Trophoblast cell (in vitro differentiated cells and primary cell): ENCODE measurements around the gene HOXA2.
A peak's percentile ranks its signal among the peaks of the same experiment; 100 is the strongest.

Source experiments
- DNase-seq, 2 donors: peaks; one replicate each; pipeline ENCODE4 v3.0.0-alpha.2; 2016
- H2AFZ ChIP-seq: 2 replicates; pipeline ENCODE4 v1.6.1; 2013; ENCODE audit warnings: low read length, moderate library complexity, mild to moderate bottlenecking; ENCODE audit not compliant: insufficient read depth, poor library complexity
- H2AK5ac ChIP-seq: 2 replicates; pipeline ENCODE4 v1.6.1; 2013; ENCODE audit warnings: mild to moderate bottlenecking, low read length
- H2BK120ac ChIP-seq: 2 replicates; pipeline ENCODE4 v1.6.1; 2013; ENCODE audit warnings: low read length, mild to moderate bottlenecking, moderate library complexity; ENCODE audit not compliant: insufficient read depth, poor library complexity
- H2BK12ac ChIP-seq: 2 replicates; pipeline ENCODE4 v1.6.1; 2013; ENCODE audit warnings: mild to moderate bottlenecking, low read length, moderate library complexity
- H2BK5ac ChIP-seq: 2 replicates; pipeline ENCODE4 v1.6.1; 2013; ENCODE audit warnings: low read length, low read depth, moderate library complexity, mild to moderate bottlenecking; ENCODE audit not compliant: poor library complexity
- H3K14ac ChIP-seq: 2 replicates; pipeline ENCODE4 v1.6.1; 2013; ENCODE audit warnings: mild to moderate bottlenecking, low read length
- H3K18ac ChIP-seq: 2 replicates; pipeline ENCODE4 v1.6.1; 2013; ENCODE audit warnings: mild to moderate bottlenecking, low read length
- H3K23ac ChIP-seq: 2 replicates; pipeline ENCODE4 v1.6.1; 2013; ENCODE audit warnings: low read length
- H3K27ac ChIP-seq: 2 replicates; pipeline ENCODE4 v1.5.1; 2013; ENCODE audit warnings: low read depth, mild to moderate bottlenecking, inconsistent platforms, low read length, moderate library complexity
- H3K27me3 ChIP-seq: 2 replicates; pipeline ENCODE4 v1.6.1; 2013; ENCODE audit warnings: inconsistent platforms, mild to moderate bottlenecking, low read length, moderate library complexity; ENCODE audit not compliant: insufficient read depth
- H3K36me3 ChIP-seq, 2 experiments: 1 replicate in 1 of 2; 2 replicates in 1 of 2; pipeline ENCODE4 v1.6.1; 2013; ENCODE audit warnings: low read length in 2 of 2, mild to moderate bottlenecking in 2 of 2, moderate library complexity in 1 of 2; ENCODE audit not compliant: insufficient read depth in 2 of 2, control insufficient read depth in 1 of 2
- H3K4ac ChIP-seq: 2 replicates; pipeline ENCODE4 v1.6.1; 2013; ENCODE audit warnings: low read depth, mild to moderate bottlenecking, low read length, moderate library complexity
- H3K4me1 ChIP-seq, 2 experiments: 1 replicate in 1 of 2; 2 replicates in 1 of 2; pipeline ENCODE4 v1.6.1; 2013; ENCODE audit warnings: low read length in 2 of 2, mild to moderate bottlenecking in 2 of 2, moderate library complexity in 1 of 2; ENCODE audit not compliant: insufficient read depth in 2 of 2, control insufficient read depth in 1 of 2
- H3K4me2 ChIP-seq: 2 replicates; pipeline ENCODE4 v1.6.1; 2013; ENCODE audit warnings: inconsistent platforms, mild to moderate bottlenecking, low read length, moderate library complexity
- H3K4me3 ChIP-seq: 2 replicates; pipeline ENCODE4 v1.5.1; 2013; ENCODE audit warnings: mild to moderate bottlenecking, low read depth, low read length, inconsistent platforms
- H3K79me1 ChIP-seq: one replicate; pipeline ENCODE4 v1.6.1; 2013; ENCODE audit warnings: low read length
- H3K79me2 ChIP-seq: 2 replicates; pipeline ENCODE4 v1.6.1; 2013; ENCODE audit warnings: low read length, mild to moderate bottlenecking; ENCODE audit not compliant: control insufficient read depth, insufficient read depth, poor library complexity
- H3K9ac ChIP-seq: 2 replicates; pipeline ENCODE4 v1.6.1; 2013; ENCODE audit warnings: mild to moderate bottlenecking, low read length
- H3K9me3 ChIP-seq: 2 replicates; pipeline ENCODE4 v1.6.1; 2013; ENCODE audit warnings: low read depth, mild to moderate bottlenecking, control low read depth, inconsistent platforms, low read length; ENCODE audit not compliant: insufficient read depth
- H4K12ac ChIP-seq: 2 replicates; pipeline ENCODE4 v1.6.1; 2013; ENCODE audit warnings: low read depth, mild to moderate bottlenecking, low read length, moderate library complexity
- H4K8ac ChIP-seq: 2 replicates; pipeline ENCODE4 v1.6.1; 2013; ENCODE audit warnings: low read depth, mild to moderate bottlenecking, low read length, moderate library complexity
- H4K91ac ChIP-seq: one replicate; pipeline ENCODE4 v1.6.1; 2013; ENCODE audit warnings: low read depth, mild to moderate bottlenecking, low read length, moderate library complexity
- WGBS: extraction: QIAGEN DNeasy Blood & Tissue Kit; methylation state at CpG from one replicate; pipeline ENCODE4 v1.1.7; 2013; ENCODE audit warnings: missing lambda C conversion rate; ENCODE audit not compliant: insufficient read length, insufficient coverage; ENCODE audit errors: extremely low coverage; 5-methylcytosine and 5-hydroxymethylcytosine counted together

The HOXA2 gene

GRCh38 chr7:27132214-27132613, 29.7 kb upstream of the HOXA2 start:
- no peak overlapping the region for H3K4me3 ChIP-seq
- no peak overlapping the region for H2BK12ac ChIP-seq
- no peak overlapping the region for H4K91ac ChIP-seq
- peaks cover 14% of the 10 kb centered on the region for H3K9me3 ChIP-seq
- no peak overlapping the region for H2AFZ ChIP-seq
- H3K23ac ChIP-seq, result no peak overlapping the region
- H3K4ac ChIP-seq, result no peak overlapping the region
- no peak overlapping the region for H3K9ac ChIP-seq
- no peak overlapping the region for H3K27ac ChIP-seq
- H3K79me2 ChIP-seq, result no peaks in the 10 kb centered on the region
- H3K4me2 ChIP-seq, result no peak overlapping the region
- H3K4me1 ChIP-seq, result peaks cover 8 to 10% of the 10 kb centered on the region in 2 experiments
- H3K14ac ChIP-seq, result no peak overlapping the region
- peaks cover 71% of the 10 kb centered on the region for H3K27me3 ChIP-seq
- no peaks in the 10 kb centered on the region for H3K36me3 ChIP-seq
- no peak overlapping the region for H4K8ac ChIP-seq
- no peak overlapping the region for H4K12ac ChIP-seq
- H2BK5ac ChIP-seq, result no peak overlapping the region
- no peaks in the 10 kb centered on the region for H3K79me1 ChIP-seq
- no peak overlapping the region for H3K18ac ChIP-seq
- no peak for DNase-seq
- H2AK5ac ChIP-seq, result no peak overlapping the region
- WGBS, result no CpG with 5 or more reads among the region's 2 CpGs
- no peak overlapping the region for H2BK120ac ChIP-seq

GRCh38 chr7:27131390-27131819, 28.9 kb upstream of the HOXA2 start:
- Histone ChIP-seq H2BK5ac (no peak overlapping the region), H3K9ac (no peak overlapping the region), H3K14ac (no peak overlapping the region), H4K8ac (peak overlapping the region; percentile 59), H3K27ac (no peak overlapping the region), H3K4me3 (no peak overlapping the region), H3K9me3 (peaks cover 14% of the 10 kb centered on the region), H3K4ac (no peak overlapping the region), H2BK120ac (no peak overlapping the region), H3K4me1 (peaks cover 8 to 10% of the 10 kb centered on the region in 2 experiments), H3K79me2 (no peaks in the 10 kb centered on the region), H3K18ac (no peak overlapping the region), H3K36me3 (no peaks in the 10 kb centered on the region), H4K12ac (no peak overlapping the region), H2AK5ac (no peak overlapping the region), H3K4me2 (peak overlapping the region; percentile 79), H2AFZ (no peak overlapping the region), H3K79me1 (no peaks in the 10 kb centered on the region), H3K27me3 (peaks cover 70% of the 10 kb centered on the region), H2BK12ac (no peak overlapping the region), H4K91ac (no peak overlapping the region), H3K23ac (no peak overlapping the region)
- no CpG with 5 or more reads among the region's 12 CpGs for WGBS
- DNase-seq, result no peak

- H3K27ac ChIP-seq, result no peak within 1 kb of the TSS
- no peak within 1 kb of the TSS for H2BK5ac ChIP-seq
- H3K4me1 ChIP-seq, result peaks cover 8 to 10% of the 10 kb centered on the region in 2 experiments
- no peaks in the 10 kb centered on the region for H3K79me1 ChIP-seq
- H2BK120ac ChIP-seq, result no peak within 1 kb of the TSS
- no peak within 1 kb of the TSS for H3K23ac ChIP-seq
- H3K79me2 ChIP-seq, result no peaks in the 10 kb centered on the region
- no peak within 1 kb of the TSS for H4K12ac ChIP-seq
- H2BK12ac ChIP-seq, result no peak within 1 kb of the TSS
- peaks cover 69% of the 10 kb centered on the region for H3K27me3 ChIP-seq
- no CpG with 5 or more reads among the region's 67 CpGs for WGBS
- H3K4me2 ChIP-seq, result peak within 1 kb of the TSS; percentile 79
- no peak within 1 kb of the TSS for H3K4ac ChIP-seq
- peak within 1 kb of the TSS; percentile 59 for H4K8ac ChIP-seq
- peak; percentile 69 to 80 for DNase-seq
- no peak within 1 kb of the TSS for H2AK5ac ChIP-seq
- H3K14ac ChIP-seq, result no peak within 1 kb of the TSS
- no peaks in the 10 kb centered on the region for H3K36me3 ChIP-seq
- no peak within 1 kb of the TSS for H3K9ac ChIP-seq
- H3K18ac ChIP-seq, result no peak within 1 kb of the TSS
- no peak within 1 kb of the TSS for H4K91ac ChIP-seq
- peak within 1 kb of the TSS; percentile 56 for H3K4me3 ChIP-seq
- peak within 1 kb of the TSS; percentile 87 for H2AFZ ChIP-seq
- H3K9me3 ChIP-seq, result peaks cover 14% of the 10 kb centered on the region
Measured at GRCh38 chr7:27130540-27131389, 28.3 kb upstream of the HOXA2 start, which contains the start of gene HOXA4. HOXA4 (minus strand) TSS chr7:27130757; CDS start chr7:27130733, 24 bp downstream.

DNA sequence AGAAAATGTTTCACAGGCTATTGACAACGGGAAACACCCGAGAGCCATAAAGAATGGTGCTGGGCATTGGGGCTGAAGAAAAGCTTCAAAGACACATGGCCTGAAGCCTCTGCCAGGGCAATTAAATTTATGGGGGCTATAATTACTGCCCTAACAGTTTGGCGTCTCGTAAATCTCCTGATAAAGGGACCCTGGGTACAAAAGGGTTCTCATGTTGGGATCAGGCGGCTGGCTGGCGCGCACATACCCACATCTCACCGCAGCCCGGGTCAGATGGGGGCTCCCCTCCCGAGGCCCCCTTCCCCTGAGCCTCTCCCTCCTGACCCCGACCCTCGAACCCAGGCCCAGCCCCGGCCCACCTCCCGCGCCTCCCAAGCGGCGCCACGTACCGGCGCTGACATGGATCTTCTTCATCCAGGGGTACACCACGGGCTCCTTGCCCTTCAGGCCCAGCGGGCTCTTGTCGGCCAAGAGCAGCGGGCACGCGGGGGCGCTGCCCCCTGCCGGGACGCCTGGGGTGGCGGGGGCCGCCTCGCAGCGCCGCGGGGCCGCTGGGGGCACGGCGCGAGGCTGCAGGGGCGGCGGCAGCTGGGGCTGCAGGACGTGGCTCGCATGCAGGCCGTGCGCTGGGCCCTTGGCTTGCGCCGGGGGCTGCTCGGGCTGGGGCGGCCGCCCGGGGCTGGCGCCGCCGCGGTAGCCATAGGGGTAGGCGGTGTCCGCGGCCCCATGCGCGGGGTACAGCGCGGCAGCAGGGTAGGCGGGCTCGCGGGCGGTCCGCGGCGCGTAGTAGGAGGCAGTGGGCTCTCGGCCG, 27.5 kb upstream of the HOXA2 start:
- peaks cover 14% of the 10 kb centered on the region for H3K9me3 ChIP-seq
- no peak overlapping the region for H3K27ac ChIP-seq
- no peak overlapping the region for H3K14ac ChIP-seq
- no peak overlapping the region for H4K91ac ChIP-seq
- H3K36me3 ChIP-seq, result no peaks in the 10 kb centered on the region
- H3K4me3 ChIP-seq, result no peak overlapping the region
- no peak overlapping the region for H2AFZ ChIP-seq
- H3K79me1 ChIP-seq, result no peaks in the 10 kb centered on the region
- H2AK5ac ChIP-seq, result no peak overlapping the region
- no peak overlapping the region for H4K8ac ChIP-seq
- peaks cover 8 to 10% of the 10 kb centered on the region in 2 experiments for H3K4me1 ChIP-seq
- no peak overlapping the region for H3K4ac ChIP-seq
- no peaks in the 10 kb centered on the region for H3K79me2 ChIP-seq
- no peak overlapping the region for H4K12ac ChIP-seq
- no peak overlapping the region for H3K23ac ChIP-seq
- H2BK5ac ChIP-seq, result no peak overlapping the region
- H3K18ac ChIP-seq, result no peak overlapping the region
- H2BK120ac ChIP-seq, result no peak overlapping the region
- no peak overlapping the region for H2BK12ac ChIP-seq
- H3K4me2 ChIP-seq, result peak overlapping the region; percentile 79
- WGBS, result no CpG with 5 or more reads among the region's 72 CpGs
- DNase-seq, result peak; percentile 48 to 61
- no peak overlapping the region for H3K9ac ChIP-seq
- peaks cover 73% of the 10 kb centered on the region for H3K27me3 ChIP-seq
